DMS53 (cell line): Measurements from ENCODE around the gene GJE1.

Experiments used
- DNase-seq: peaks from one replicate; lab custom pipeline; 2025; lab: John Stamatoyannopoulos, UW

Gene GJE1

GRCh38 chr6:142165227-142165626 lies 32.5 kb downstream of the GJE1 start:
- DNase-seq: no peak

- DNase-seq: no peak
Measured at GRCh38 chr6:142167071-142167470, 34.3 kb downstream of the GJE1 start.

DNA sequence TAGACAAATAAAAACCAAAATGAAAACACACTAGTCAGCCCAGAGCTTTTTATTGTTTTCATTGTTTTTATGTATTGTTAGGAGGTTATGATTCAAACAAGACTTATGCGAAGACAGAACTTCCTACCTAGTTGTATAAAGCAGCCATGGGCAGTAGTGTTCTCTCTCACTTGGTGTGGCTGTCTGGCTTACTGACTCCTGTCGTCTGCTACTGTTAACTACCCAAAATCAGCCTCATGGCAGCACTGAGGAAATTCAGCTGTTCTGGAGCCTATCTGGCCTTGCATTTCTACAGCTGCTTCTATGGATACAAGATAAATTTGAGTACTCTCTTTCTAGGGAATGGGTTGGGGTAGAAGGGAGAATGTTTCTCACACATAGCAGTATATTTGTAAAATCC lies 34.8 kb downstream of the GJE1 start:
- no peak for DNase-seq

- peak; percentile 48 for DNase-seq
Measured at GRCh38 chr6:142171351-142171750, 38.6 kb downstream of the GJE1 start.

- peak; percentile 64 for DNase-seq
Measured at GRCh38 chr6:142172758-142173157, 40.0 kb downstream of the GJE1 start.

DNA sequence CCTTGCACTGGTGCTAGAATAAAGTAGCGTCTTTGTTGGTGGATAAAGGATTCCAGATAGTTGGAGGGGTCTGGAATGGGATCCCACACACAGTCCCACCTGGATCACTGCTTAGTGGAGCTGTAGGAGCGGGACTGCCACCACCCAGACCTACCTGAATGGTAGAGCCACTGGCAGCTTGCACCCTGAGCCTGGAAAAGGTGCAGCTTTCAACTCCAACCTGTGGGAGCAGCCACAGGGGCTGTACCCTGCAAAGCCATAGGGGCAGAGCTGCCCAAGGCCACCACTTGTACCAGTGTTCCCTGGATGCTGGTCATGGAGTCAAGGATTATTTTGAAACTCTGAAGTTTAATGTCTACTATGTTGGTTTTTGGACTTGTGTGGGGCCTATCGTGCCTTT lies 41.3 kb downstream of the GJE1 start:
- DNase-seq: no peak

DNA sequence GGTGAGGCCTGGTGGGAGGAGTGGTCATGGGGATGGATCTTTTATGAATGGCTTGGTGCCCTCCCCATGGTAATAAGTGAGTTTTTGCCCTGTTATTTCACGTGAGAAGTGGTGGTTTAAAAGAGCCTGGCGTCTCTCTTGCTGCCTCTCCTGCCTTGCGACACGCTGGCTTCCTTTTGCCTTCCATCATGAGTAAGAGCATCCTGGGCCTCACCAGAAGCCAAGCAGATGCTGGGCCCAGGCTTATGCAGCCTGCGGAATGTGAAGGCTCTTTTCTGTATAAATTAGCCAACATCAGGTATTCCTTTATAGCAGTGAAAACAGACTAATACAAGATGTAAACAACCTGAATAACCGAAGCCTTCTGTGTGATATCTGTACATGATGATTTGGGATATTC lies 42.0 kb downstream of the GJE1 start:
- no peak for DNase-seq

- DNase-seq: no peak
Measured at GRCh38 chr6:142178129-142178528, 45.4 kb downstream of the GJE1 start.

DNA sequence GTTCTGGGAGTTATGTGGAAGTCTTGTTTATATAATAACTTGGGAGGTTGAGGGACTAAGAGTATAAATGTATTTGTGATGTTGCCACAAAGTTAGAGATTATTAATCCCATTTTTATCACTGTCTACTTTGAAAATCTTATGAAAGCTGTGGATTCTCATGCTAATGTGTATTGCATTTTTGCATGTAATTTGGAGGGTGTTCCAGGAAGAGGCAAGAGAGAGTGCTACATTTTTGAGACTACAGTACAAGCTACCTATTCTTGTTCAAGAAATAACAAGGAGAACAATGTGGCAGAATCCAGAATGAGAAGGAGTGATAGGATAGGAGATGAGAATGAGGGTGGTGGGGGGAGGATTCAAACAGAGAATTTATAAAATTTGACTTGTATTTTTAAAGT lies 49.3 kb downstream of the GJE1 start:
- no peak for DNase-seq

DNA sequence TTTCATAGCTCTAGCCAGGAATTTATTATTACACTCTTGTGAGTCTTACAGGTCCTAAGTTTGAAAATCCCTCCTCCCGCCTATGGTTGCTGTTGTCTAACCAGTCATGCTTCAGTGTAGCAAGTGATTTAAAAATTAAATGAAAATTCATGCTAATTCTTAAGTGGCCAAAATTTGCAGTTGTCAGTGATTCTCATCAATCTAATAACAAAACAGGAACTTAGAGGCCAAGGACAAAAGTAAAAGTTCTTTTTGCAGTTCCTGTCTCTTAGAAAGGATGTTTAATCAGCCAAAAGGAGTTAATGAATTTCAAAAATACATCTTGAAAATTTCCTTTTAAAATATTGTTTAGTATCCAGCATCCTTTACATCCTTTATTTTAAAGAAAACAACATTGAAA lies 50.6 kb downstream of the GJE1 start:
- DNase-seq: no peak

DNA sequence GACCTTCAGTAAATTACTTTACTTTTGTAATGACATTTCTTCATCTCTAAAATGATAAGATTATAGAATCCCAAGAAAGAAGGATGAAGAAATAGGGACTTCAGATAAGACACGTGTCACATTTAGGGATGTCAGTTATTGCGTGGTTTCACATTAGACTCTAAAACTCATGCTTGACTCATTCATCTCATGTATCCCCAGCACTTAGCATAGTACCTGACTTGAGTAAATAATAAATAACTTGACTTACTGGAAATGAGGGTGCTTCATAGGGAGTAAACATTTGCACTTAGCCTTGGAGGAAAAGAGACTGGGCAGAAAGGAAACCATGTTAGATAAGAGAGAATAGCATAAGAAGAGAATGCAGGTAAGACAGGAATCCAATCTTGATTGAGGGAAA lies 51.6 kb downstream of the GJE1 start:
- peak; percentile 76 for DNase-seq
